ENCODE measurements around the gene NTN4. TPM values are rescaled to one million over a fixed set of nuclear protein-coding genes. Genes with fewer than 3 reads are reported as not detected.
"Not testable (repeated sequence)": the region's sequence is repeated elsewhere in the genome, so short reads cannot be mapped to it uniquely, and the experiment has no call there.

The NTN4 gene
- total RNA-seq, 1 donor from 2014 or later: 44.3 TPM

DNA sequence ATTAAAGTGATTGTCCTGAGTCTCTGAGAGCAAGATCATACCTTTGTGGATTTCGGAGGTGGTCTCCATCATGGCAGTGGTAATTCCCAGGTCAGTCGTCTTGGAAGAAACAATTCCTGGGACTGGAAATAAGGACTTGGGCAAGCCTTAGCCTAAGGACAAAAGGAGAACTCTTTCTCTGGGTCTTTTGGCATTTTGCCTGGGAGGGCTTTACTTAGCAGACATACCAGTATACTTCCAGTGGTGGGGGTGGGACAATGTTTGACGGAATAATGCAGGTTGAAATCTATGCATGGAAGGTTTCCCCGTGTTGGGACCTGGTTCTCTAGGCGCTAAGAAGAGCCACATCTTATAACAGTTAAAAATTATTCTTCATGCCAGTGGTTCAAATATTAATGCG is 168.8 kb downstream of the NTN4 start:
- no peak for DNase-seq

DNA sequence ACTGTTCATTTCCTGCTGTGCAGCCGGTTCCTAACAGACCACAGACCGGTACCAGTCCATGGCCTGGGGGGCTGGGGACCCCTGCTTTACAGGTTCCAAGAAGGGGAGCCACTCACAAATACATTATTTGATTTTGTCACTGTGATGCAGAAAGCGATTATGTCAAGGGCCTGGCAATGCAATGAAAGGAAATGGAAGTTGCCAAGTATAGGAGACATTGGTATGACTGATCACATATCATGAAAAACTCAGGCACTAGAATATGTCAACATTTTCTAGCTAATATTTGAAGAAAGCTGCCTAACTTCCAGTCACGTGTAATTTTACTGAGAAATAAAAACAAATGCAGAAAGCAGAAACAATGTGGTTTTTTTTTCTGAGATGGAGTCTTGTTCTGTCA is 170.4 kb downstream of the NTN4 start:
- DNase-seq: no peak

DNA sequence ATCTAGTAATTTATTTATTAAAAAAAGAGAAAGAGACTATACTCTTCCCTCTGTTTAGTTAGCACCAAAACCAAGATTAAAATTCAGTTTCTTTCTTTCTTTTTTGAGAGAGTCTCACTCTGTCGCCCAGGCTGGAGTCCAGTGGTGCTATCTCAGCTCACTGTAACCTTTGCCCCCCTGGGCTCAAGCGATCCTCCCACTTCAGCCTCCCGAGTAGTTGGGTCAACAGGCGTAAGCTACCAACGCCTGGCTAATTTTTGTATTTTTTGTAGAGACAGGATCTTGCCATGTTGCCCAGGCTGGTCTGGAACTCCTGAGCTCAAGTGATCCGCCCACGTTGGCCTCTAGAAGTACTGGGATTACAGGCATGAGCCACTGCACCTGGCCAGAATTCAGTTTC is 174.1 kb downstream of the NTN4 start:
- not testable (repeated sequence) for DNase-seq

DNA sequence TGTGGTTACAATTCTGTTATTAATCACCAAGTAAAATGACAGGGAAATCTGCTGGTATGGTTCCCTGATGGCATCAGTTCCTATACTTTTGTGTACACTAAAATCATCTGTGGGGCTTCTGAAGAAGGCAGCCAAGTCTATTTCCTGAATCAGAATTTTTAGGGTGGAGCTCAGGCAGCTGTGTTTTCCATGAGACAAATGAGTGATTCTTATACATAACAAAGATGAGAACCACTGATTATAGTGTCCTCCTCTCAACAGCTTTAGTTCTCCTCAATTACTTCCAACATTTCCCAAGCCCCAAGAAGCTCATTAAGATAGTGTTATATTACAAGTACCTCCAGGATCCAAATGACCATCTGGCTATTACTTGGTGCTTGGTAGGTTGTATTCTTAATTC is 174.8 kb downstream of the NTN4 start:
- DNase-seq: no peak

DNA sequence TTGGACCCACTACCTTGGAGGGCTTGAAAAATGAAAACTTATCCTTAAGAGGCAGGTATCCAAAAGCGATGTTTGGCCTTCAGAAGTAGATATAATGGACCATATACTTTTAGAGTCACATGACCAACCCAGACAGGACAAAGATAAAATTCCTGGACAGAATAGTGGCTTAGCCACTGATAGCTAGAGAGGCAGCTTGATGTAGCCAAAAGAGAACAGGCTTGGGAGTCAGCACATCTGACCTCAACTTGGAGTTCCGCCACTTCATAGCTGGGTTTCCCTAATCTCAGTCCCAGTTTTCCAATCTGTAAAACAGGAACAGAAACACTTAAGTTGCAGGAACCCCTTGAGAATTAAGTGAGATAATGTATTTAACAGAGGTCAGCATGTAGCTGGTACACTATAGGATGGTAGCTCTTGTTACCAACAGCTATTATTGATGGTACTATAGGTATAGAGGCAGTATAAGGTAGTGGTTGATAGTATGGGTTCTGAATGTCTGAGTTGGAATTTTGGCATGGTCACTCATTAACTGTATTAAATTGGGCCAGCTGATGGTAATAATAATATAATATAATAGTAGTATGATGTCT is 176.1 kb downstream of the NTN4 start:
- DNase-seq: no peak

DNA sequence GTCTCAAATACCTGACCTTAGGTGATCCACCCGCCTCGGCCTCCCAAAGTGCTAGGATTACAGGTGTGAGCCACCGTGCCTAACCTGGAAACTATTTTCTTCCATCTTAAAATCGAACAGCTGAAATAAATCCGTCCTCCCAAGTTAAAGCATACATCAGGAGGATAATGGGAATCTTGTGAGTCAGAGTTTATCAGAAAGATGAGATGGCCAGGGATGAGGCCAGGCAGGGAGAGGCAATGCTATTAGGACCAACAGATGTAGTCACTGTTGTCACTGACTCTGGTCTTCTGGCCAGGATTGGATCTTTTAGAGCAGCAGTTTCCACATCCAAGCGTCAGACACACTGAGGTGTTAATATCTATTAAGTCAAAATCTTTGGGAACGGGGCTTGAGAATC is 177.5 kb downstream of the NTN4 start:
- DNase-seq: no peak

DNA sequence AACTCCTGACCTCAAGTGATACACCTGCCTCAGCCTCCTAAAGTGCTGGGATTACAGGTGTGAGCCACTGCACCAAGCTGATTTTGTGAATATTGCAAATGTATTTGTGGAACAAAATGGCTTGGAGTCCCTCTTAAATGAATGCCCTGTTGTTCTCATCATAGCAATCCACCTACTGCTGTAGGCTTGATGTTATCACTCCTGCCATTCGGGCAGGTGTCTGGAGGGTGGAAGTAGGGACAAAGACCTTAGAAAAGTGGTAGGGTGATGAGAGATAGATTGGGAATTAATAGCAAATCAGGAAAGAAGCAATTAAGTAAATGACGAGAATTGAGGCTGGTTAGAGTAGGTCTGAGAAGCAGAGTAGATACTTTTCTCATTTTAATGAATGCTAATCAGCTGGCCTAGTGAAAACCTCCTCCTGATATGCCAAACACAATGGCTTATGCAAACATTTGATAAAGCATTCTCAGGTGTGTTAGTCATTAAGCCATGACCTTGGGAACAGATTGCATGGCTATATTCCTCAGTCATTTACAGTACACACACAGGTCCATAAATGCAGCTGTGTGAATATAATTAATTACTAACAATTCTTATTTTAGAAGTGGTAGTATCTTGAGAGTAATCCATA is 178.8 kb downstream of the NTN4 start:
- DNase-seq: no peak

DNA sequence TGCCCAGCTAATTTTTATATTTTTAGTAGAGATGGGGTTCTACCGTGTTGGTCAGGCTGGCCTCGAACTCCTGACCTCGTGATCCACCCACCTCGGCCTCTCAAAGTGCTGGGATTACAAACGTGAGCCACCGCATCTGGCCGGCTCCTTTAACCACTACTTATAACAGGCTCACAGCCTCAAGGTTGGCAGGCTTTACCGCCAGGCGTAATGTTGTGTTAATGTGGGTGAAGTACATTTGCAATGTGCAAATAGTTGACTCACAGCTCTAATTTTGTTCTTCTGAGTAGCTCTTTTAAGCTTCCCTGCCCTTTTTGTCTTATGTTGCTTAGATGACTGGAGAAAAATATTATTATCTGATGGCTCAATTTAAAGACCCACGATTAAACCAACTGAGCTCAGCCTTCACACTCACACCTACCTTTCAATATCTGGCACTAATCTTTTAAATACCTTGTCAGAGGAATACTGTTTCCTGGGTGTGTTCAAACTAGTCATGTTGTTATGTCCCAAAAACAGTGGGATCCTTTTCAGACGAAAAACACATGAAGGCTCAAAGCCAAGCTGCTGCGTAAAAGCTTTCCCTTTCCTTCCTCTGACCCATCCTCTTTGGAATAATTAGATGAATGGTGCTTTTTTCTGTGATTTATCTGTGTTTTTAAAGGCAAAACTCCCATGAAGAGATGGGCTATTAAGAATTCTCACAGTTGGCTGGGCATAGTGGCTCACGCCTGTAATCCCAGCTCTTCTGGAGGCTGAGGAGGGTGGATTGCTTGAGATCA is 182.1 kb downstream of the NTN4 start:
- DNase-seq: no peak

Small RNAs within 50 kb of the gene (small RNA-seq; reads per million reads assigned to genes)
- gene RF00019 (not detected), gene RNU6-247P (not detected)

Other genes with a start within 250 kb of the NTN4 start
- gene USP44, start 239.3 kb downstream of the NTN4 start, total RNA-seq: 3.6 TPM
- 27.5 TPM for gene SNRPF, start 68.2 kb upstream of the NTN4 start, total RNA-seq
- 0.16 TPM for gene CCDC38, start 151.8 kb upstream of the NTN4 start, total RNA-seq
- 0.31 TPM for gene AMDHD1, start 152.6 kb upstream of the NTN4 start, total RNA-seq
- gene HAL, start 205.6 kb upstream of the NTN4 start, total RNA-seq: 2.2 TPM
- 38.5 TPM for gene LTA4H, start 244.8 kb upstream of the NTN4 start, total RNA-seq

Data from occipital lobe (tissue), 3 donors.